CD4-positive, alpha-beta memory T cell (primary cell): ENCODE data around the gene ASGR2. TPM values are rescaled to one million over a fixed set of nuclear protein-coding genes. Genes with fewer than 3 reads are reported as not detected.

Experiments
- CTCF ChIA-PET: fragments of 350-600 bp; sonication (Branson Sonifier 250); formaldehyde crosslinking; loops from one replicate; lab custom pipeline; 2021; ENCODE audit warnings: inconsistent platforms; ENCODE audit not compliant: partially characterized antibody; lab: Charles Lee
- POLR2A ChIA-PET: fragments of 350-600 bp; sonication (Branson Sonifier 250); formaldehyde crosslinking; loops from one replicate; lab custom pipeline; 2021; ENCODE audit not compliant: partially characterized antibody; lab: Charles Lee
- DNase-seq, 5 donors: peaks; one replicate each; pipeline versions ENCODE4 v3.0.0 to v3.0.0-alpha.2; 2020 to 2022; ENCODE audit warnings: mixed read lengths in 1 of 5
- H3K27ac ChIP-seq: one replicate; pipeline ENCODE4 v1.7.0; 2013; ENCODE audit warnings: low read depth, low read length
- H3K27me3 ChIP-seq: 2 replicates; pipeline ENCODE4 v1.7.0; 2013; ENCODE audit warnings: mild to moderate bottlenecking, low read length, moderate library complexity; ENCODE audit not compliant: insufficient read depth
- H3K36me3 ChIP-seq: 2 replicates; pipeline ENCODE4 v1.7.0; 2013; ENCODE audit warnings: mild to moderate bottlenecking, low read length, moderate library complexity; ENCODE audit not compliant: insufficient read depth
- H3K4me1 ChIP-seq: 2 replicates; pipeline ENCODE4 v1.7.0; 2013; ENCODE audit warnings: mild to moderate bottlenecking, low read length, moderate library complexity; ENCODE audit not compliant: insufficient read depth
- H3K4me3 ChIP-seq, 2 donors: one replicate each; pipeline ENCODE4 v1.7.0; 2013; ENCODE audit warnings: low read length in 2 of 2, mild to moderate bottlenecking in 1 of 2
- H3K9me3 ChIP-seq, 2 donors: one replicate each; pipeline ENCODE4 v1.7.0; 2013; ENCODE audit warnings: low read length in 2 of 2, control low read depth in 1 of 2; ENCODE audit not compliant: control insufficient read depth in 1 of 2
- H3K27ac Mint-ChIP-seq, 7 donors: one replicate each; pipeline ENCODE4 v1.8.0; 2020 to 2021; ENCODE audit warnings: mixed read lengths in 7 of 7, mild to moderate bottlenecking in 6 of 7, inconsistent platforms in 3 of 7, moderate library complexity in 3 of 7
- H3K27me3 Mint-ChIP-seq, 2 donors: one replicate each; pipeline ENCODE4 v1.8.0; 2020 to 2021; ENCODE audit warnings: mixed read lengths in 2 of 2
- H3K36me3 Mint-ChIP-seq, 2 donors: one replicate each; pipeline ENCODE4 v1.8.0; 2020 to 2021; ENCODE audit warnings: mixed read lengths in 2 of 2, inconsistent platforms in 1 of 2, mild to moderate bottlenecking in 1 of 2
- H3K4me1 Mint-ChIP-seq, 4 donors: one replicate each; pipeline ENCODE4 v1.8.0; 2020 to 2021; ENCODE audit warnings: mixed read lengths in 4 of 4, mild to moderate bottlenecking in 1 of 4
- H3K4me3 Mint-ChIP-seq, 8 donors: one replicate each; pipeline ENCODE4 v1.8.0; 2020 to 2021; ENCODE audit warnings: mixed read lengths in 8 of 8, mild to moderate bottlenecking in 7 of 8, moderate library complexity in 6 of 8, inconsistent platforms in 3 of 8
- H3K9me3 Mint-ChIP-seq, 8 donors: one replicate each; pipeline ENCODE4 v1.8.0; 2020 to 2021; ENCODE audit warnings: mixed read lengths in 8 of 8, mild to moderate bottlenecking in 5 of 8, inconsistent platforms in 3 of 8, moderate library complexity in 1 of 8
- intact Hi-C: fragments of 100-400 bp; cut with micrococcal nuclease; formaldehyde crosslinking; loops from one replicate; pipeline ENCODE4 v1.15.1; 2023
- polyA plus RNA-seq, 2 donors: library from polyadenylated mRNA; unstranded; fragments of 300-500 nt; fragmentation: Illumina TruSeq; gene quantifications; one replicate each; pipeline ENCODE4 v1.2.3, GENCODE V29; 2021
- total RNA-seq, 2 experiments: library from RNA; stranded (reverse); gene quantifications; one replicate each; pipeline ENCODE4 v1.2.3, GENCODE V29; 2021

ASGR2 gene
- total and polyA plus RNA-seq, 4 experiments from 2014 or later, result not detected

GRCh38 chr17:7114875-7115614, 423 bp upstream of the ASGR2 start:
- POLR2A ChIA-PET, result no interaction called here
- CTCF ChIA-PET, result no interaction called here
- no peak overlapping the region for H3K27ac Mint-ChIP-seq
- H3K4me1 Mint-ChIP-seq, result peaks cover 0 to 10% (median 0%) of the 10 kb centered on the region in 4 donors
- Histone ChIP-seq H3K27me3 (no peaks in the 10 kb centered on the region), H3K4me1 (no peaks in the 10 kb centered on the region), H3K36me3 (no peaks in the 10 kb centered on the region), H3K4me3 (no peak overlapping the region), H3K27ac (no peak overlapping the region), H3K9me3 (no peaks in the 10 kb centered on the region)
- H3K27me3 Mint-ChIP-seq, result peaks cover 6 to 13% of the 10 kb centered on the region in 2 donors
- no peaks in the 10 kb centered on the region for H3K36me3 Mint-ChIP-seq
- intact Hi-C loops, result no loop called here
- no peak overlapping the region for H3K4me3 Mint-ChIP-seq
- DNase-seq, result no peak
- H3K9me3 Mint-ChIP-seq, result peaks cover 0 to 4% (median 0%) of the 10 kb centered on the region in 8 donors

DNA sequence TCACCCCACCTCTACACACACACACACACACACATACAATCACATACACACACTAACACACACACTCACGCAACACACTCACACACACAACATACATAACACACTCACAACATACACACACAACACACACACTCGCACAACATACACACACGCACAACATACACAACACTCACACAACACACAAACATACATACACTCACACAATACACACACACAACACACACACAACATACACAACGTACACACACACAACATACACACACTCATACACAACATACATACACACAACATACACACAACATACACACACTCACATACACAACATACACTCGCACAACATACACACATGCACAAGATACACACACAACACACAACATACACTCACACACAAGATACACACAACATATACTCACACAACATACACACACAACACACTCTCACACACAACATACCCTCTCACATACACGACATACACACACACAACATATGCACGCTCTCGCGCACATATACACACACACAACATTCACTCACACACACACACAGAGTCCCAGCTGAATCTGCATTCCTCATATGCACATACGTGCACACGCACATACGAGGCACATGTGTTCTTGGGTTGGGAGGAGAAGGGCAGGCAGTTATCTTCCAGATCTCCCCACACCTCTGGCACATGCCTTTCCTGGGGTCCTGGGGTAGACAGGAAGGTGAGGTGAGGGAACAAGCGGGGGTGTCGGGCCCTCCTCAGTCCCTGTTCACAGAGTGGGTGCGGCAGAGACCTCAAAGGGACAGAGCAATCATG, 1.1 kb downstream of the ASGR2 start:
- no peak overlapping the region for H3K27ac Mint-ChIP-seq
- ChIA-PET POLR2A (no interaction called here), CTCF (no interaction called here)
- H3K9me3 ChIP-seq, result no peaks in the 10 kb centered on the region
- no peak for DNase-seq
- H3K4me3 Mint-ChIP-seq, result no peak overlapping the region
- intact Hi-C loops, result no loop called here
- no peaks in the 10 kb centered on the region for H3K36me3 ChIP-seq
- no peak overlapping the region for H3K4me3 ChIP-seq
- peaks cover 6 to 18% (median 8%) of the 10 kb centered on the region in 4 donors for H3K4me1 Mint-ChIP-seq
- H3K9me3 Mint-ChIP-seq, result peaks cover 0 to 4% (median 0%) of the 10 kb centered on the region in 8 donors
- no peak overlapping the region for H3K27ac ChIP-seq
- peaks cover 6% of the 10 kb centered on the region for H3K4me1 ChIP-seq
- H3K36me3 Mint-ChIP-seq, result no peaks in the 10 kb centered on the region
- no peaks in the 10 kb centered on the region for H3K27me3 ChIP-seq
- H3K27me3 Mint-ChIP-seq, result peaks cover 1 to 10% of the 10 kb centered on the region in 2 donors

- DNase-seq, result no peak
- Mint-ChIP-seq H3K4me3 (no peak overlapping the region), H3K9me3 (peaks cover 0 to 4% (median 0%) of the 10 kb centered on the region in 8 donors), H3K27me3 (peaks cover 1 to 10% of the 10 kb centered on the region in 2 donors), H3K36me3 (no peaks in the 10 kb centered on the region), H3K4me1 (peaks cover 6 to 18% (median 8%) of the 10 kb centered on the region in 4 donors), H3K27ac (peak overlapping the region in 1 of 7 donors; percentile 19)
- H3K4me1 ChIP-seq, result peaks cover 6% of the 10 kb centered on the region
- intact Hi-C loops, result no loop called here
- no peak overlapping the region for H3K4me3 ChIP-seq
- no peaks in the 10 kb centered on the region for H3K36me3 ChIP-seq
- H3K27me3 ChIP-seq, result no peaks in the 10 kb centered on the region
- no peaks in the 10 kb centered on the region for H3K9me3 ChIP-seq
- ChIA-PET CTCF (no interaction called here), POLR2A (no interaction called here)
- no peak overlapping the region for H3K27ac ChIP-seq
Observed at GRCh38 chr17:7112510-7113108, 2.0 kb downstream of the ASGR2 start.

DNA sequence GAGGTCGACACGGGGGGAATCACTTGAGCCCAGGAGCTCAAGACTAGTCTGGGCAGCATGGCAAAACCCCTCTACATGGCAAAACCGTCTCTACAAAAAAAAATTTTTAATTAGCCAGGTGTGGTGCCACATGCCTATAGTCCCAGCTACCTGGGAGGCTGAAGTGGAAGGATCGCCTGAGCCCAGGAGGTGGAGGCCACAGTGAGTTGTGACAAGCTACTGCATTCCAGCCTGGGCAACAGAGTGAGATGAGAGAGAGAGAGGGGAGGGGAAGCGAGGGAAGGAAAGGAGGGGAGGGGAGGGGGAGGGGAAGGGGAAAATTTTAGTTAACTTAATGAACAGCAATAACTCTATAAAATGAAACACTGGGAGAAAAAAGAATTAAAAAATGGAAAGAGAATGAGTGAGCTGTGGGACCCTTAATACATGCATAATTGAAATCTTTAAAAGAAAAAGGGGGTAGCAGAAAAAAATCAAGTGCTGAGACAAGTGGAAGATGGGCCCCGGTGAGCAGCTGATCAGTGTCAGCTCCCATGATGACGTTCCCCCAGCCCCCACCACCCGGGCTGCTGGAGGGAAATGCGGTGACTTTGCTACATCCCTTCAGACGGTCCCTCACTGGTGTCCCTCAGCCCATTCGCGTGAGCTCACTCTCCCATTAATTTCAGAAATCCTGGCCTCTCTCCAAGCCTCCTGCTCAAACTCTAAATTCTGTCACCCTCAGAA, 2.7 kb downstream of the ASGR2 start:
- no peaks in the 10 kb centered on the region for H3K9me3 ChIP-seq
- ChIA-PET CTCF (no interaction called here), POLR2A (no interaction called here)
- no peak overlapping the region for H3K27ac ChIP-seq
- Mint-ChIP-seq H3K27ac (peak overlapping the region in 2 of 7 donors; percentile 19 to 31), H3K4me1 (peaks cover 7 to 18% (median 8%) of the 10 kb centered on the region in 4 donors), H3K36me3 (no peaks in the 10 kb centered on the region), H3K27me3 (peaks cover 3 to 8% of the 10 kb centered on the region in 2 donors), H3K4me3 (no peak overlapping the region), H3K9me3 (peaks cover 0 to 4% (median 0%) of the 10 kb centered on the region in 8 donors)
- no peaks in the 10 kb centered on the region for H3K27me3 ChIP-seq
- no peak overlapping the region for H3K4me3 ChIP-seq
- H3K4me1 ChIP-seq, result peaks cover 6% of the 10 kb centered on the region
- intact Hi-C loops, result no loop called here
- H3K36me3 ChIP-seq, result no peaks in the 10 kb centered on the region
- DNase-seq, result no peak

GRCh38 chr17:7110617-7111306, 3.9 kb downstream of the ASGR2 start:
- no peaks in the 10 kb centered on the region for H3K27me3 ChIP-seq
- DNase-seq, result no peak
- H3K9me3 ChIP-seq, result no peaks in the 10 kb centered on the region
- ChIA-PET POLR2A (no interaction called here), CTCF (interaction anchor here (0.6 to 0.9 kb wide), 2 partner anchors 65 to 1609 kb away, joined by 3 read pairs; no protein-coding TSS in a partner anchor)
- Mint-ChIP-seq H3K36me3 (no peaks in the 10 kb centered on the region), H3K27ac (no peak overlapping the region), H3K4me1 (peaks cover 7 to 18% (median 8%) of the 10 kb centered on the region in 4 donors), H3K27me3 (peaks cover 3 to 8% of the 10 kb centered on the region in 2 donors), H3K9me3 (peaks cover 0 to 4% (median 0%) of the 10 kb centered on the region in 8 donors), H3K4me3 (no peak overlapping the region)
- H3K4me3 ChIP-seq, result no peak overlapping the region
- H3K36me3 ChIP-seq, result no peaks in the 10 kb centered on the region
- H3K4me1 ChIP-seq, result peaks cover 6% of the 10 kb centered on the region
- H3K27ac ChIP-seq, result no peak overlapping the region
- intact Hi-C loops, result no loop called here

DNA sequence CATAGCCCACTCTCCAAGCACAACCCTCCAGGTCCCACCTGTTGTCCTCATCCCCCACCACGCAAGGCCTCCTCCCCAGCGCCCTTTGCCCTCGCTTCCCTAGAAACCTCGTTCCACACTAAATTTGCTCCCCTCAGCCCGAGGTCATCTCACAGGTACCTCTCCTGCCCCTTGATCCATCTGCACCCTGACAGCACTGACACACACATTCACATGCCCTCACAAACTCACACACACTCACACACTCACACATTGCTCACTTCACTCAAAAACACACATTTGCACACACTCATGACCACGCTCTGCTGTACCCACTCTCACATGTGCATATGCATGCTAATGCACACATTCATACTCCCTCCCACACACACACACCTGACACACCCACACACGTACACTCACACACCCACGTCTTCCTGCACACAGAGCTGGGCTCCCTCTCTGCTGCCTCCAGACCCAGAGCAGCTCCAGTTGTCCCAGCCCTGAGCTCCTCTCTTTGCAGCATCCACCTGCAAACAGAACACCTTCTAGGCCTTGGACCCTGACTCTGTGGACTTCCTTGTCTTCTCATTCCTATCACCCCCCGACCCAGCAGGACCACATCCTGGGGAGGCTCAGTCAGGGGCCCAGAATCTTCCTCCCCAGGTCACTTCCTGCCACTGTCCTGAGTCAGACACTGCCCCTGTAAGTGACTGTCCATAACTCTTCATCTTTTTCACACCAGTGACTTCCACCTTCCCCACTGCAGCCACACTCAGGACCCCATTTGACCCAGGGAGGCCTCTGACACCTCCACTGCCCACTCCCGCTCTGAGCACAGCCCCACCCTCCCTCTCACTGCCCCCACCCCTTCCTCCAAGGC, 4.9 kb downstream of the ASGR2 start:
- Histone ChIP-seq H3K4me1 (peaks cover 6% of the 10 kb centered on the region), H3K4me3 (no peak overlapping the region), H3K27ac (no peak overlapping the region), H3K27me3 (no peaks in the 10 kb centered on the region), H3K36me3 (no peaks in the 10 kb centered on the region), H3K9me3 (no peaks in the 10 kb centered on the region)
- ChIA-PET CTCF (interaction anchor here (0.6 to 0.9 kb wide), 2 partner anchors 64 to 1610 kb away, joined by 3 read pairs; no protein-coding TSS in a partner anchor), POLR2A (no interaction called here)
- H3K27me3 Mint-ChIP-seq, result peaks cover 4 to 8% of the 10 kb centered on the region in 2 donors
- H3K27ac Mint-ChIP-seq, result peak overlapping the region in 1 of 7 donors; percentile 53
- peaks cover 0 to 4% (median 0%) of the 10 kb centered on the region in 8 donors for H3K9me3 Mint-ChIP-seq
- no peaks in the 10 kb centered on the region for H3K36me3 Mint-ChIP-seq
- peaks cover 7 to 18% (median 8%) of the 10 kb centered on the region in 4 donors for H3K4me1 Mint-ChIP-seq
- intact Hi-C loops, result no loop called here
- DNase-seq, result no peak
- peak overlapping the region in 1 of 8 donors; percentile 12 for H3K4me3 Mint-ChIP-seq
